Measurements from ENCODE around the gene BRSK2.

- no peak for TF ChIP-seq RARB (CRISPR knock-in tag; IDR thresholded peaks at IDR 0.05)
- no peak for TF ChIP-seq ZFP30 (CRISPR knock-in tag; IDR thresholded peaks at IDR 0.05)
- TF ChIP-seq ZNF8 (CRISPR knock-in tag; IDR thresholded peaks at IDR 0.05): no peak
- no peak for TF ChIP-seq ISL1 (CRISPR knock-in tag; IDR thresholded peaks at IDR 0.05)
- TF ChIP-seq PATZ1 (CRISPR knock-in tag; IDR thresholded peaks at IDR 0.05; ENCODE audit: borderline replicate concordance): no peak
- no peak for TF ChIP-seq TOX (CRISPR knock-in tag; IDR thresholded peaks at IDR 0.05; ENCODE audit: borderline replicate concordance)
These were observed 17.8 kb upstream of the BRSK2 start for GRCh38 chr11:1371836-1372465.

Data from SK-N-SH treated with all-trans-retinoic acid at 6 μM for 48 hours (cell line).